ENCODE data around the gene LRFN2. TPM values are rescaled to one million over a fixed set of nuclear protein-coding genes. Genes with fewer than 3 reads are reported as not detected.

The LRFN2 gene
- total RNA-seq, 1 donor from 2014 or later, result 7.4 TPM

GRCh38 chr6:40406175-40406574 is 181.0 kb downstream of the LRFN2 start:
- intact Hi-C loops (cut with micrococcal nuclease), result no loop called here

GRCh38 chr6:40400738-40401137 is 186.4 kb downstream of the LRFN2 start:
- intact Hi-C loops (cut with micrococcal nuclease), result no loop called here

GRCh38 chr6:40399888-40400457 is 187.2 kb downstream of the LRFN2 start:
- intact Hi-C loops (cut with micrococcal nuclease), result no loop called here

DNA sequence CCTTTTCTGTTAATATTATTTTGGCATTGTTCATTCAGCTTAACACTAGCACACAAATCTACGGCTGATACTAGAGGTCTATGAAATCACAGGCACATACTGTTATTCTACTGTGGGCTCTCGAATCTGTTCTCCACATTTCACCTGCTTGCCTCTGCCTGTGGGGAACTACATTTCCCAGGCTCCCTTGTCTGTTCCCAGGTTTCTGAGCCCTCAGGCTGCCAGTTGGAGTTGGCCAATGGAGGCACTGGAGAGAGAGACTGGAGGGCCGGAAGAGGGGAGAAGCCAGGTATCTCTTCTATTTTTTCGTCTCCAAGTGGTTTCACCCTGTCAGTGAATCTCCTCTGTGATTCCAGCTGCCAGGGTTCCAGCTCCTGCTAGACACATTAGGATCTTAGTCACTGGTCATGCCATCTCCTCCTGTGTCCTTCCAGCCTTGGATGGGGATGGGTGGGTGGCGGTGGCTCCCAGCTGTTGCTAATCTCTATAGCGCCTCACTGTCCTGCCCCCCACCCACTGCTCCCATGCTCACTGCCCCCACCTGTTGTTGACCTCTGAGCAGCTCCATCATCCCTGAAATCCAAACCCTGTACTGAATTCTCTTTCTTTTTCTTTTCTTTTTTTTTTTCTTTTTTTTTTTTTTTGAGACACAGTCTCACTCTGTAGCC is 188.2 kb downstream of the LRFN2 start:
- intact Hi-C loops (cut with micrococcal nuclease), result no loop called here

GRCh38 chr6:40398034-40398691 is 189.0 kb downstream of the LRFN2 start:
- intact Hi-C loops (cut with micrococcal nuclease), result no loop called here

DNA sequence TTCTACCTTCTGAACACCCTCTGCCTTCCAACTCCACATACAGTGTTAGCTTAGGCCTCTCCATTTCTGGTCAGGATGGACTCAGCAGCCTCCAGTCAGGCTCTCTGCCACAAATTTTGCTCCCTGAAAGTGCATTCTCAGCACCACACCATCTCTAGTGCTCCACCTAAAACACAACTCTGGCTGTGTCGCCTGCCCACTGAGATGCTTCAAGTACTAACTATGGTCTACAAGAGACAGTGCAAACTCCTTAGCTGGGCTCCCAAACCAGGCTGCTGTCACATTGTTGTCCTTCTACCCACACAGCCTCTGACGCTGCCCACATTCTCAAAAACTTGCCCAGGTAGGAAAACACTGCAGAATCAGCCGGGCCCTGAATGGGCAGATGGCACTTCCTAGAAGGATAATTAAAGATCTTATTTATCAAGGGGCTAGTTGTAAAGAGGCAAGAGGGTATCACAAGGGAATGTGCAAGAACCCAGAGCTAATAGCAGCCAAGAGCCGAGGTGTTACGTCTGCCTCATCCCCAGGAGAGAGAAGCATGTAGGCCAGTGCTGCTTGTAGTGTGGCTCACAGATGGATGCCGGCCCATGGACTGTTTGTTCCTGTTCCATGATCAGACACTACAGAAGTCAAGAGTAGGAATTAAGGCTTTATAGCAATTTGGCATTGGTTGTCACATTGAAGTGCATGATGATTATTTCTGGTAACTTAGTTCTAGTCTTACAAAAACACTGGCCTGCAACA is 189.7 kb downstream of the LRFN2 start:
- intact Hi-C loops (cut with micrococcal nuclease), result no loop called here

DNA sequence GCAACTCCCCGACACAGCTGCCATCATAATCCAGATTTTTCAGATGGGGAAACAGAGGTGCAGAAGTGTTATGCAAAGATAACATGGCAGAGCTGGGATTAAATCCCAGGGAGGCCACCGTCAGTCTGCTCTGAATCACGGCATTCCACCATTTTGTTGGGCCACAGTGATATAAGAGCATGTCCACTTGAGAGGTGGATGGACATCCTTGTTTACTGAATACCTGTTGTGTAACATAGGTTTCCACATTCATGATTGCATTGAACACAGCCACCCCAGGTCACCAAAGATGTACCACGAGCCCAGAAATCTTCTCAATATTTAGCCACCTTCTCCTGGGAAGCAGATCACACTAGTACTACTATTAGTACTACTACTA is 191.5 kb downstream of the LRFN2 start:
- intact Hi-C loops (cut with micrococcal nuclease), result no loop called here

DNA sequence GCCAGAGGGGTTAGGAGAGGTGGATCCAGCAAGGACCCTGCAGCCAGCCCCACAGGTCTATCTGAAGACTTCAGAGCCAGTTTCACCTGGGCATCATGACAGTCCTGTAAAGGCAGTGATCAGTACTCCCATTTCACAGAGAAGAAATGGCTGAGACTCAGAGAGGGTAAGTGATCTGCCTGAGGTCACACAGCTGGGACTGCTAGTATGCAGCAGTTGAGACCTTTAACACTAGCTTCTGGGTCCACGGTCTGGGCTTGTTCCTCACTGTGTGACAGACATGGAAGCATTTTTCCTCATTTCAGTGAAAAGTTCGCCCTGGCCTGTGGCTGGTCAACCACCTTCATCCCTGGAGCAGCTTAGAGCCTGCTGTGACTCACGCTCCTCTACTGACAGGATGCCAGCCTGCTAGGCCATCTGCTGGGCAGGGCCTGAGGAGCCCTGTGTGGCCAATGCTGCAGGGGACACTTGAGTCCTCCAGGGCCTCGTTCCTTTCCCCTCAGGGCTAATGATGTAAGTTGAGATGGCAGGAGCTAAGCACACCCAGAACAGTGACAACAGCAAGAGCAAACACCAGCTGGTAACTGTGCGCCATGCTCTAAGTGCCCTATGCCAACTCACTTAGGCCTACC is 192.0 kb downstream of the LRFN2 start:
- intact Hi-C loops (cut with micrococcal nuclease), result no loop called here

DNA sequence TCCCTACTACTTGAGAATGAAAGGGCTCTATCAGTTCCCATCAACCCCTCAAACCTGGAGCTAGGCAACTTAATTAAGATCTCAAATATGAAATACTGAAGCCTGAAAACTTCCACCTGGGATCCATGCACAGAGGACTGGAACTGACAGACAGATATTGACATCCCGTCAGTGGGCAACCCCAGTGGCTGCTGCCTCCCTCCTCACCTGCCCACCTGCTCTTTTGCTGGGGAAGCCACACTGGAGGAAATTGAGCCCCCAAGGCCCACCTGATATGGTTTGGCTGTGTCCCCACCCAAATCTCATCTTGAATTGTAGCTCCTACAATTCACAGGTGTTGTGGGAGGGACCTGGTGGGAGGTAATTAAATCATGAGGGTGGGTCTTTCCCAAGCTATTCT is 192.8 kb downstream of the LRFN2 start:
- intact Hi-C loops (cut with micrococcal nuclease), result no loop called here

GRCh38 chr6:40393641-40394040 is 193.5 kb downstream of the LRFN2 start:
- intact Hi-C loops (cut with micrococcal nuclease), result no loop called here

- intact Hi-C loops (cut with micrococcal nuclease), result no loop called here
These were observed 194.6 kb downstream of the LRFN2 start for GRCh38 chr6:40392589-40392988.

DNA sequence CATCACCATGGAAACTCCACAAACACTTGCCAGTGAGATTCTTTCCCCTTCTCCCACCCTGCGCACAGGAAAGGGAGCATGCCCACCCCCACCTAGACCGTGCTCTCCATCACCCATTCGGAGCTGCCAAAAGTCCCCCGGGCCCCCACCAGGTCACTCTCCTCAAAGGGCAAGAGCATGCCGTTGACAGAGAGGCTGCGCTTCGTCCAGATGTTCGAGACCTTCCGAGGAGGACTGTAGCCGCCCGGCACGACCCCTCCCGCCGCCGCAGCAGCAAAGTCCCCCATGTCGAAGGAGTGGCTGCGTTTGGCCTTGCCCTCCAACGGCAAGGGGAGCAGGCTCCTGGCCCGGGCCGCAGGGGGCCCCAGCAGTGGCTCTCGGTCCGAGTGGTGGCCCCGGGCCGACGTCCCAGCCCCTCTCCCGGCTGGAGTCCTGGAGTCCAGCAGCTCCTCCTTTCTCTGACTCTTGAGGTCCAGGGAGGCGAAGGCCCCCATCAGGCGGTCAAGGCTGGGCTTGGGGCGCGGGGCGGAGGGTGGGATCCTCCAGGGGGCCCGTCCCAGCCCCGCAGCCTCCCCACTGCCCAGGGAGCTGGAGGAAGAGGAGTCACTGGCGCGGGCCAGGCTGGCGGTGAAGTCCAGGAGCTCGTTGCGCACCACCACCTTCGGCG is 195.2 kb downstream of the LRFN2 start:
- intact Hi-C loops (cut with micrococcal nuclease), result no loop called here

GRCh38 chr6:40391086-40391485 is 196.1 kb downstream of the LRFN2 start:
- intact Hi-C loops (cut with micrococcal nuclease), result no loop called here

GRCh38 chr6:40390144-40390800 is 196.9 kb downstream of the LRFN2 start:
- intact Hi-C loops (cut with micrococcal nuclease), result no loop called here

DNA sequence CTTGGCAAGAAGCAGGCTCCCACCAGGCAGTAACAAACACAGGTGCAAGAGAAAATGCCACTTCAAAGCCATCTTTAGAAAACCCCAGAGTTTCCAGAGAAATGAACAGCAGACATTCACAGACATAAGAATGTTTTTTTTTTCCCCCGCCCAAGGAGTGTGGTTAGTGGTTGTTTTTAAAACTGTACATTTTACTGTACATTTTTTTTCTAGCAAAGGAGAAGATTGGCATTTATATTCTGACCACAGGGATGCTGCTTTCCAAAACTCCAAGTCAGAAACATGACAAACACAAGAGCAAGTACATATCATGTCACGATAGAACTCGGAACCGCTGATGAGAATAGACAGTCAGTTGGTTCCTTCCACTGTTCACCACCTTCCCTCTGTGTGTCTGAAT is 197.9 kb downstream of the LRFN2 start:
- intact Hi-C loops (cut with micrococcal nuclease), result loop anchor here (1.0 to 5.0 kb wide), 6 partner anchors 18 to 813 kb away; partner anchors contain the start of genes LRFN2 and TREML2

DNA sequence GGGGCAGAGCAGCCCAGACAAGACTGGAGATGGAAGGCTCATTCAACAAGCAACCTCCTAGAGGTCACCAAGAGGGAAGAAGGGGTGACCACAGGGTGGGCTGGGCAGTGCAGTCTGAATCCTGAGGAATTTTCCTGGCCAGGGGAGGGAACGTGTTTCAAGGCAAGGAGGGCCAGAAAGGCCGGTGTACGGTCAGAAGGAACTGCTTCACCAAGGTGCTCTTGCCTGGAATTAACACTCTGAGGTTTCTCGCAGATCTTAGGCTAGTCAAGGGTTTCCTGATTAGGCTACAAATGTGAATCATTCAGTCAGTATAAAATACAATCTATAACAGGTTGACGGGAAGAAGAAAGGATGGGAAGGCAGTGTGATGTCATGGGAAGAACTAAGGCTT is 199.3 kb downstream of the LRFN2 start:
- intact Hi-C loops (cut with micrococcal nuclease), result loop anchor here (5.0 kb wide), 2 partner anchors 199 to 814 kb away; partner anchors contain the start of genes LRFN2 and TREML2

- intact Hi-C loops (cut with micrococcal nuclease), result loop anchor here (5.0 kb wide), 2 partner anchors 200 to 815 kb away; partner anchors contain the start of genes LRFN2 and TREML2
These were observed 199.9 kb downstream of the LRFN2 start for GRCh38 chr6:40387127-40387870.

- intact Hi-C loops (cut with micrococcal nuclease), result loop anchor here (5.0 kb wide), 2 partner anchors 201 to 816 kb away; partner anchors contain the start of genes LRFN2 and TREML2
These were observed 201.0 kb downstream of the LRFN2 start for GRCh38 chr6:40386200-40386599.

GRCh38 chr6:40383348-40384115 is 203.6 kb downstream of the LRFN2 start:
- intact Hi-C loops (cut with micrococcal nuclease), result loop anchor here (1.0 kb wide), 1 partner anchor 8 kb away; no protein-coding TSS in a partner anchor

Measured in T-helper 1 cell treated with Interleukin-12 subunit alpha and Interleukin-12 subunit beta and Interleukin-4 antibody, amounts not matched to agents 30 ng/mL and 1 ng/mL, for 36 hours (primary cell).